Adipose tissue (tissue), 3 donors: ENCODE measurements around the gene DAZAP1. TPM values are rescaled to one million over a fixed set of nuclear protein-coding genes. Genes with fewer than 3 reads are reported as not detected.
A peak's percentile ranks its signal among the peaks of the same experiment; 100 is the strongest.

Experiments used
- H3K27ac ChIP-seq: one replicate; pipeline ENCODE4 v1.5.1; 2013; ENCODE audit warnings: low read depth, low read length
- WGBS, 3 donors: extraction: QIAGEN DNeasy Blood & Tissue Kit; methylation state at CpG; one replicate each; pipeline ENCODE4 v1.1.7; 2013; 5-methylcytosine and 5-hydroxymethylcytosine counted together
- polyA plus RNA-seq, 3 donors: library from polyadenylated mRNA; stranded (reverse); fragments of 200-250 nt; gene quantifications; one replicate each; pipeline ENCODE4 v1.2.3, GENCODE V29; 2013
- donor health status: healthy with polysubstance abuse.
- donor health status: Bipolar disorder and iron deficiency.
- donor health status: healthy.

The DAZAP1 gene
- polyA plus RNA-seq, 3 donors = 38.4 to 79.9 (median 70.1) TPM

DNA sequence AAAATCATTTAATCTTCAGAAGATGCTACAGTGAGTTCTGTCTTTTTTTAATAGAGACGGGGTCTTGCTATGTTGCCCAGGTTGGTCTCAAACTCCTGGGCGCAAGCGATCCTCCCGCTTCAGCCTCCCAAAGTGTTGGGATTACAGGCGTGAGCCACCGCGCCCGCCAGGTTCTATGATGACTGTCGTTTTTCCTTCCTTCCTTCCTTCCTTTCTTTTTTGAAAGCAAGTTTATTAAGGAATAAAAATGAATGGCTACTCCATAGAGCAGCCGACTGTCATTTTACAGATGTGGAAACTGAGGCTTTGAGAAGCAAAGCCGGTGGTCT, 5.5 kb upstream of the DAZAP1 start:
- H3K27ac ChIP-seq = no peak overlapping the region

DNA sequence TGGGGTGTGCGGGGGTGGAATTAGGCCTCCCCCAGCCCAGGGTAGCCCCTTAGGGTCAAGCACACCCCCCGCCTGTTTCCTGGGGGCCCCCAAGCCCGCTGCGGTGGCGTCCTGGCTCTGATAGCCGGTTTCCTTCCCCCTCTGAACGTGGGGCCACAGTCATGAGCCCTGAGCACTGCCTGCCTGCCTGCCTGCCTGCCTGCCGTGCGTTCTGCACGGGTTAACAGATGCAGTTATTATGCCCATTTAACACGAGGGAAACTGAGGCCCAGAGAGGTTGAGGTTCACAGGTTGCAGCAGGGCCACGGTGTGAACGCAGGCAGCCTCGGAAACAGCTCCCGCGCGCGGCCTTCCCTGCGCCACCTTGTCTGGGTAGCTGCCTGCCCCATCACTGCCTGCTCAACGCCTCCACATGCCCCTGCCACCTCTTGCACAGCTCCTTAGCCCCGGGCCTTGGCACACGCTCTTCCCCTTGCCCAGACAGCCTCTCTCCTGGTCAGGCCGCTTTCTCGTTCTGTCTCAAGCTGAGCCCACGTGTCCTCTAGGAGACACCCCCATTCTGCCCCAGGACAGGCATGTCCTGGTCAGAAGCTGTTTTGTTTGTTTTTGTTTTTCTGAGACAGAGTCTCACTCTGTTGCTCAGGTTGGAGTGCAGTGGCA, 4.8 kb upstream of the DAZAP1 start:
- 45 to 60% (median 45%) methylated on average over 25 of the region's 25 CpGs for WGBS, 3 donors
- H3K27ac ChIP-seq = no peak overlapping the region

More for the DNA sequence above, 5.5 kb upstream of the DAZAP1 start:
- 42 to 64% (median 47%) methylated on average over 11 of the region's 11 CpGs for WGBS, 3 donors

DNA sequence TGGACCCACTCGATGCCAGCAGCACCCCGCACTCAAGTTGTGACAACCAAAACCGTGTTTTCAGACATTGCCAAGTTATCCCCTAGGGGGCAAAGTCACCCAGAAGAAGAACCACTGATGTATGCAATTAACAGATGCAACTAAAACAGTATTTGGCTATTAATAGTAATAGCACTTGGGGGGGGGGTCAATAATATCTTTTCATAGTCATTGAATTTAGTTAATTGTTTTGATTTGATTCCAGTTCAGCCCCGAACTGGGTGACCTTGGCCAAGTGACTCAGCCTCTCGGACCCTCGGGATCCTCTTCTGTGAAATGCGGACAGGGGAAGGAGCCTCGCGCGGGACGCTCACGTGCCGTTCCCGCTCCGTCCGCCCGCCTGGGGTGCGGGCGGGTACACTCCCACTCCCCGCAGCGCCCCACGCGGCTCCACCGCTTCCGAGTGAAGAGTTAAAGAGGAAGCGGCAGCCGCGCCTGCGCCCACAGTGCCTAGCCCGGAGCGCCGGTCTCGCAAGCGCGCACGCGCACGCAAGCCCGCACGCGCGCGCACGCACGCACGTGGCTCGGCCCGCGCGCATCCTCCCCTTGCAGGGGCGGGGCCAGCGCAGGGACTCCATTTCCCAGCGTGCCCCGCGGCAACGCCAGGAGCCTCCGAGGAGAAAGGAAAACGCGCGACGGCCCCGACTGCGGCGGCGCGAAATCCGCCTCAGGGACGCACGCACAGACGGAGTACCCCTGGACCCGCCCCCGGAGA, 435 bp upstream of the DAZAP1 start:
- 0 to 1% (median 0%) methylated on average over 50 to 72 of the region's 72 CpGs for WGBS, 3 donors
- H3K27ac ChIP-seq = no peak overlapping the region

DNA sequence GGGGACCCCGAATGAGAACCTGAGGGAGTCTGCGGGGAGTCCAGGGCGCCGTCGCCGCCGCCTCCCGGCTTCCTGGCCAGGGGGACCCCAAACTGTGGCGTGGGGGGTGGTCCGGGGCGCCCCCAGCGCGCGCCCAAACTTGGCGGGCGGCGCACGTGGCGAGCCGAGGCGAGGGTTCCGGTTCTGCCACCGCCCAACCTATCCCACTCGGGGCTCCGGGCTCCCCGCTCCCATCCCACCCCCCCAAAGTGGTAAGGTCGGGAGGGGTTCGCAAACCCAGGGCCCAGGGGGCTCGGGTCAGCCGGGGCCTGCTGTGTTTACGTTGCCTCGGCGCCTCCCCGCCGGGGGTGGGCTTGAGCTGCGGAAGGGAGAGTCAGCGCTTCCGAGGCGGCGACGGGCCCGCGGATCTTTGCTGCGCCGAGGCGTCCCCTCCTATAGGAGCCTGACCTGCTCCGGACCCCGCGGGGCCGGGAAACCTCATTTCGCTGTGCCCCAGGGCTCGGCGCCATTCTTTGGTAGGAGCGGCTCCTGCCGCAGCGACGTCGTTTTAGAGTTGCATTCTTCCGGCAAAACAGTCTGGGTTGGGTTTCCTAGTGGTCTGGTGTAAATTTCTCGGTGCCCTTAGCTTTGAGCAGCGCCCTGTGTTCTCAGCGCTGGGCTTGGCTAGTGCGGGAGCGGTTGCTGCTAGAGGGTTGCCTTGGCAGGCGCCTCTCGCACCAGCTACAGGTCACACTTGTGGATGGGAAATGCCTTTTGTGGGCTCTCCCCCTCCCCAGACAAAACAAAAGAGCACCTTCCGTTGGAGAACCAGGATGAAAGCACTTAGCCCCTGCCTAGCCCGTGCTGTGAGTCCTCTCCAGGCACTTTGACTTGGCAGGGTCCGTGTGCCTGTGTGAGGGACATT, 1.2 kb downstream of the DAZAP1 start:
- WGBS, 3 donors = 0% methylated on average over 69 of the region's 69 CpGs
- peak overlapping the region; percentile 76 for H3K27ac ChIP-seq

DNA sequence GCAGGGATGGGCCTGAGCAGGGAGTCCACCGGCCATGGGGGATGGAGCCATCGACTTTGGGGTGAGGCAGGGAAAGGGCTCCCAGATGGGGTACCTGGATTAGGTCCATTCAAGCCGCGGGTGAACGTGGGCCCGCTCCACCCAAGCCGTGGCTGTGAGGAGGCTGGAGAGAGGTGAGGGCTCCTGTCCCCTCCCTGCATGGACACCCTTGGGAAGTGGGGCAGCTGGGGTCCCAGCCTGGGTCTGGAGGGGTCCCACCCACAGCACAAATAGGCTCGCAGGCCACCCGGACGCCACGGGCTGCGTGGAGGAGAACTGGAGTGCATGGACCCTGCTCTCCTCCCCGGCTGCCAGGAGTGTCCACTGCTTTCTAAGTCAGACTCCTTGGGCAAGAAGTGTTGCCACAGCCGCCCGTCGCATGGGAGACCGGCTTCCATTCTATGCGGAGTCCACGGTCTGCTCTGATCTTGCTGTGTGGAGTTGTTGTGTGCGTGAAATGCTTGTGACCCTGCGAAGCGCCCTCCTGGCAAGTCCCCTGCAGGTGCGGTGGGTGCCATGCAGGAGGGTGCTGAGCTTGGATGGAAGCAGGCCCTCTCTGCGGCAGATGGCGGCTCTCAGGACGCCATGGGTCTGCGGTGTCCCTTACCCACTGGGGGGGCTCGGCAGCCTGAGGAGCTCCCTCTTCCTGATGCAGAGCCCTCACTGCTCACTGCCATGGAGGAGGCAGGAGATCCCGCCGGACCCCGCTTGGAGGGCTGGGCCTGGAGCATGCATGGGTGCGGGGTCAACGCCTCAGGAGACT, 2.0 kb downstream of the DAZAP1 start:
- 38 to 59% (median 54%) methylated on average over 33 of the region's 33 CpGs for WGBS, 3 donors
- no peak overlapping the region for H3K27ac ChIP-seq

DNA sequence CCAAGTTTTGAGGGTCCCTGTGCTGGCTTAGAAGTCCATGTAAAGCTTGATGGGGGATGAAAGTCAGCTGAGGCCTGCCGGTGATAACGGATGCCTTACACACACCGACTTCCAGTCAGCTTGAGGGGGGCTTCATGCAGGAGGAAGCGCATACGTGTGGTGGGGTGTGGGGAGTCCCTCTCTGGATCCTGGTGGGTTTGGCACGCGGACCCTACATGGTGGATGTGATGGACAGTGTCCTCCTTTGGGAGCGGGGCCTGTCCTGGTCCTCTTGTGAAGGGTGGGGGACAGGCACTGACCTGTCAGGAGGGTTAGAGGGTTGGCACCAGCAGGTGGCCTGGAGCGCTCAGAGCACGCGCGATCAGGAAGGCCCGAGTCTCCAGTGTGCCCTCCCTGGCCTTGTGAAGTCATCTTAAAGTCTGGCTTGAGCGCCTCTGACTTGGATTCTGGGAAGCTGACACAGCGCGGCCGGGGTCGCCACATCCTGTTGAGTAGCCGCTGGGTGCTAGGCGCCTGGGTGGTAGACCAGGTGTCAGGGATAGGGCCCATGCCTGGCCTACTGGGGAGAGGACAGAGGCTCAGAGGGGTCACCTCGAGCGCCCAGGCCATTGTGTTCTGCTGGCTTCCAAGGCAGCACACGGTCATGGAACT, 2.9 kb downstream of the DAZAP1 start:
- H3K27ac ChIP-seq = no peak overlapping the region
- 65 to 68% (median 67%) methylated on average over 23 of the region's 23 CpGs for WGBS, 3 donors

- 69 to 75% (median 72%) methylated on average over 9 of the region's 9 CpGs for WGBS, 3 donors
- H3K27ac ChIP-seq = no peak overlapping the region
These were observed 3.4 kb downstream of the DAZAP1 start for GRCh38 chr19:1410789-1411188.

GRCh38 chr19:1411255-1412191, 4.1 kb downstream of the DAZAP1 start:
- H3K27ac ChIP-seq = no peak overlapping the region
- WGBS, 3 donors = 66 to 73% (median 67%) methylated on average over 27 to 29 of the region's 29 CpGs

GRCh38 chr19:1412323-1412923, 5.0 kb downstream of the DAZAP1 start:
- WGBS, 3 donors = 68 to 78% (median 76%) methylated on average over 21 of the region's 21 CpGs
- no peak overlapping the region for H3K27ac ChIP-seq

DNA sequence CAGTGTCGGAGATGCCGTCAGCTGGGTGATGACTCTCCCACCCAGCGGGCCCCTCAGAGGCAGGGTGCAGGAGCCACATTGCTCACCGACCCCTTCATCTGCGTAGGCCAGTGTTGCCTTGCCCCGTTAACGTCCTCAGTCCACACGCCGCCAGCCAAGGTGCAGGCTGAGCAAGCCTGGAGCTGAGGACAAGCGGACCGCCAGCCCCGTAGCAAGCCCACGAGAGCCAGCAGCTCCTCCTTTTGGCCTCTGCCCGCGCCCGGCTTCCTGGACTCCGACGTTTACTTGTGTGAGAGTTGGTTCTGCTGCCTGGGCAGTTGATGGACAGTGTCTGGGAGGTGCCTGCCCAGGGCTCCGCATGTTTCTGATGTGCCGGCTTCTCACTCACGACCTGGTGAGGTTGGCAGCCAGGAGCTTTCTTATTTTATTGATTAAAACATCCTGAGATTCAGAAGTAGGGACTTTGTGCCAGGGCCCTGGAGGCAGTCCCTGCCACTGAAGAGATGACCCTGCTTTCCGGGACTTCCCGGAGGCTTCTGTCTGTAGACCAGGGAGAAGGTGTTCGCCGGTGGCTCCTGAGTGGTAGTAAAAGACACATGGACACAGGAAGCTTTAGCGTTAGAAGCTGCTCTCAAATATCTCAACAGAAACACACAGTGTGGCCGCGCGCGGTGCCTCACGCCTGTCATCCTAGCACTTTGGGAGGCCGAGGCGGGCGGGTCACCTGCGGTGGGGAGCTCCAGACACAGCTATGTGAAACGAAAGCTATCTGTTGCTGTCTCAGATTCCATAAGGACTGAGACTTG, 5.8 kb downstream of the DAZAP1 start:
- 69 to 78% (median 77%) methylated on average over 36 of the region's 36 CpGs for WGBS, 3 donors
- no peak overlapping the region for H3K27ac ChIP-seq

DNA sequence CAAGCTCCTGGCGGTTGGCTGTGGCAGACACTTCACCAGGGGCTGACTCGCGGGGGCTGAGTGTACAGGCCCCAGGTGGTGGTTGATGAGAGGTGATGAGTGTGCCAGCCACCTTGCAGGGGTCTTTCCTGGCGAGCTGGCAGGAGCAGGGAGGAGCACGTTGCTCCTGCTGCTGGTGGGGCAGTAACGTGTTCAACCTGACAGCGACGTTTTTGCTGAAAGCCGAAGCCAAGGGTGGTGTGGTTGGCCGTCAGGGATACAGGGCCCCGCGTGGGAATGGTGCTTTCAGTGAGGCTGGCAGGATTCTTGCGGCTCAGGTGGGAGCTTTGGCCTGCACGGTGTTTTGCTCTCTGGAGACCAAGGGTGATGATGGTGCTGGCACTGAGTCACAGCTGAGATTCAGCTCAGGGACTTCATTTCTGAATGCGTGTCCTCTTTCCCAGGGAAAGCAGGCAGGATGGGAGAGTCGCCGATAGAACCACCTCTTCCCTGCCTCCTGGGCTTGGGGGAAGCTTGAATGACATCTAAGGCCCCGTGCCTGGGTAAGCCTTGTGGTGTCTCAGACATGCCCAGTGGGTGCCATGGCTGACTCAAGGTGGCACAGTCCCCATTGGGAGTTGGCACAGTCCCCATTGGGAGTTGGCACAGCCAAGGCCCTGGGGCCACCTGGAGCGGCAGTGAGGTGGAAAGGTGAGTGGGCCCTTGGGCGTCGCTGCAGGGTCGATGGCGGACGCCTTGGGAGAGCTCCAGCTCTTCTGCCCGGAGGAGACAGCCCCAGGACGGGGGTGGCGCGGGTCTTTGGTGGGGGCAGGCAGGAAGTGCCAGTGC, 8.8 kb downstream of the DAZAP1 start:
- WGBS, 3 donors = 43 to 63% (median 61%) methylated on average over 28 of the region's 28 CpGs
- peak overlapping the region; percentile 69 for H3K27ac ChIP-seq

DNA sequence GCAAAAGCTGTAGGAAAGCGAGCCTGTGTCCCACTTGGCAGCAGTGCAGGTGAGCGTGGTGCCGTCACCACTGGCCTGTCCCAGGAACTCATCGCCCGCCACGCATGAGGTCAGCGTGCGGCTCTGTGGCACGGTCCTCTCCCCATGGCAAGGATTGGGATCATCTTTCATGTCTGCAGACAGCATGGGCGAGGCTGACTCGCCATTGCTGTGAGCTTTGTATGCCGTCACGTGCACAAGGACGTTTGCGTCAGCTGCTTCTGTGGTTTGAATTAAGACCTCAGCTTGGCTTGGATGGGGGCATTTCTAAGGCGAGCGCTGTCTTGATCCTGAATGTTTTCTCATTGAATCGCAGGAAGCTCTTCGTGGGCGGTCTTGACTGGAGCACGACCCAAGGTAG, 9.8 kb downstream of the DAZAP1 start:
- H3K27ac ChIP-seq = no peak overlapping the region

GRCh38 chr19:1417681-1418495, 10.5 kb downstream of the DAZAP1 start:
- H3K27ac ChIP-seq = no peak overlapping the region
- 42 to 78% (median 77%) methylated on average over 30 of the region's 30 CpGs for WGBS, 3 donors

More for the DNA sequence above, 9.8 kb downstream of the DAZAP1 start:
- 71 to 75% (median 74%) methylated on average over 21 of the region's 21 CpGs for WGBS, 3 donors

DNA sequence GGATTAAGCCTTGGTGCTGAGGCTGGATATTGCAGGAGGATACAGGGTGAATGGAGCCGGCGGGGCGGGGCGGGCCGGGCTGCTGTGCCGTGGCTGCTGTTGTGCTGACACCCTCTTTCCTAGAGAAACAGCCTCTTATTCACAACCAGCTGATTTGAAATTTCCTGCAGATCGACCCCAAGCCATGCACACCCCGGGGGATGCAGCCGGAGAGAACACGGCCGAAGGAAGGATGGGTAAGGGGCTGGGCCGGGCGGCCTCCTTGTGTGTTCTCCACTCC, 11.1 kb downstream of the DAZAP1 start:
- 75 to 87% (median 84%) methylated on average over 13 of the region's 13 CpGs for WGBS, 3 donors
- no peak overlapping the region for H3K27ac ChIP-seq
